GM10248 (cell line): ENCODE data around the gene ALCAM.

Experiments used
- CTCF ChIA-PET: fragments of 300-600 bp; sonication (Branson Sonifier 250); formaldehyde crosslinking; extraction: SDS; loops from one replicate; lab custom pipeline; 2021; ENCODE audit warnings: antibody characterized with exemption; lab: Yijun Ruan, JAX
- POLR2A ChIA-PET: fragments of 350-650 bp; sonication (Branson Sonifier 250); formaldehyde crosslinking; extraction: SDS; loops from one replicate; lab custom pipeline; 2020; ENCODE audit warnings: antibody characterized with exemption; lab: Yijun Ruan, JAX
- DNase-seq: peaks from one replicate; pipeline ENCODE4 v3.0.0; 2012; ENCODE audit errors: extremely low spot score
- TF ChIP-seq, protein P1 (sequence below): IDR thresholded peaks from 2 replicates; pipeline ENCODE4 v1.5.1; 2012; ENCODE audit warnings: mild to moderate bottlenecking, low read depth; ENCODE audit errors: extremely low read depth, missing control alignments, control extremely low read depth

Gene ALCAM

DNA sequence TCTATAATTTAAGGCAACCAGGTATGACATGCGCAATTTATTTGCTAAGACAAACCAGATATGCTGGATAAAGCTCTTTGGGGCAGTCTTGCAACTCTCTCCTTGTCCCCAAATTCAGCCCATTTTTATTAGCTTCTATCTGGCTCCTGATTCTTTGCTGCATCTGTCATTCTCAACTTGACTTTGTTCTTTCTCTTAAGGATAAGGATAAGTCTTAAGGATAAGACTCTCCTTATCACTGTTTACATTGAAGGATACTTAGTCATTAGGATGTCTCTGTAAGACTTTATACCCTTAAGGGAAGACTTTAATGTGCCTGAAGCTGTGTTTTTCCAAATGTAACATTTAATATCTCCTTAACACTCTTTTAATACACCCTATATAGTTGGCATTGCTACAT lies 49.2 kb downstream of the ALCAM start:
- TF ChIP-seq, protein P1, sequence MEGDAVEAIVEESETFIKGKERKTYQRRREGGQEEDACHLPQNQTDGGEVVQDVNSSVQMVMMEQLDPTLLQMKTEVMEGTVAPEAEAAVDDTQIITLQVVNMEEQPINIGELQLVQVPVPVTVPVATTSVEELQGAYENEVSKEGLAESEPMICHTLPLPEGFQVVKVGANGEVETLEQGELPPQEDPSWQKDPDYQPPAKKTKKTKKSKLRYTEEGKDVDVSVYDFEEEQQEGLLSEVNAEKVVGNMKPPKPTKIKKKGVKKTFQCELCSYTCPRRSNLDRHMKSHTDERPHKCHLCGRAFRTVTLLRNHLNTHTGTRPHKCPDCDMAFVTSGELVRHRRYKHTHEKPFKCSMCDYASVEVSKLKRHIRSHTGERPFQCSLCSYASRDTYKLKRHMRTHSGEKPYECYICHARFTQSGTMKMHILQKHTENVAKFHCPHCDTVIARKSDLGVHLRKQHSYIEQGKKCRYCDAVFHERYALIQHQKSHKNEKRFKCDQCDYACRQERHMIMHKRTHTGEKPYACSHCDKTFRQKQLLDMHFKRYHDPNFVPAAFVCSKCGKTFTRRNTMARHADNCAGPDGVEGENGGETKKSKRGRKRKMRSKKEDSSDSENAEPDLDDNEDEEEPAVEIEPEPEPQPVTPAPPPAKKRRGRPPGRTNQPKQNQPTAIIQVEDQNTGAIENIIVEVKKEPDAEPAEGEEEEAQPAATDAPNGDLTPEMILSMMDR: no peak
- POLR2A ChIA-PET: no interaction called here
- DNase-seq: no peak
- CTCF ChIA-PET: interaction anchor here (0.8 to 1.8 kb wide), 4 partner anchors 12 to 49 kb away, joined by 3 to 6 read pairs (median 3); partner anchors contain the start of gene ALCAM

DNA sequence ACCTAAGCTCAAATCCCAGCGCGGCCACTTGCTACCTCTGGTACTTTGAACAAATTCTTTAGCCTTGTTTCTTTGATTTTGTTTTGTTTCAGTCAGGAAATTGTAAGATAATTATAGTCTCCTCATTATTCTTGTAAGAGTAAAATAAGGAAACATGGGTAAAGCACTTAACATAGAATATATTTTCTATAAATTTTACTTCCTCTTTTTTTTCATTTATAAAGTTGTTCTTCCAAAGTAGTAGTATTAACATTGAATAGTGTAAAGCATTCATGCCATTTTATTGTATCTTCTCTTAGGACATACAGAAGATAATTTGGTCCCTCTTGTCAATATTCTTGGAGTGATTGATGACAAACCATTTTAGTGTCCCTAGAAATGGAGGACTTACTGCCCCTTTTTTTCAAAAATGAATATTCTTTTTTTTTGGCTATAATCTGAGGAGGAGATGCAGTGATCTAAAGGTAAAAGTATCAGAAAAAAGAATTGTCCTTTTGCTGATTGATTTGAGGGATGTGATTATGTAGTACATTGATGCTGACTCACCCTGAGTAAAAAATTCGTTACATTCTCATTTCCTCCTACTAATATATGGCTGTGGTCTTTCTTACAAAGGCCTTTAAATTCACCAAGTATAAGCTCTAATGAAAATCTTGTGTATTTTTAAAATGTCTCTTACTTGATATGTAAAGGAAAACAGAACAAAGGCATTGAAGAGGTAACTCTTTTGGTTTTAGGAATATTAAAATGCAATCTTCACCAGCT lies 51.0 kb downstream of the ALCAM start:
- ChIA-PET CTCF (interaction anchor here (1.5 to 1.8 kb wide), 2 partner anchors 15 to 21 kb away, joined by 3 to 6 read pairs; no protein-coding TSS in a partner anchor), POLR2A (no interaction called here)
- TF ChIP-seq, protein P1: no peak
- no peak for DNase-seq

DNA sequence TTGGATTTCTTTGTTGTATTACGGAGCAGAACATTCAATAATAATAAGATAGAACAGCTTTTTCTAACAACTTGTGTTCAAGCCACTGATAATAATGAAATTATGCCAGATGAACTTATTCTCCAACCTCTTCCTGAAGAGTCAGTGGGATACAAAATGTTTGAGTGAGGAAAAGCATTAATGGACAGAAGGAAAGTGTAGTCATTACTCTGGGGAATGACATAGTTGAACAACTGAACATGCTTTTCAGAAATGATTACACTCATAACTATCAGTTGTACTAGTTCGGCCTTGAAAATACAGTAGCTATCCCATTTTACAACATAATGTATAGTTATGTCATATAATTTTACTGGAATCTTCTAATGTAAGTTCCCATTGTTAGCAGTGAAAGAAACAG lies 55.9 kb downstream of the ALCAM start:
- ChIA-PET CTCF (interaction anchor here (1.1 to 1.5 kb wide), 2 partner anchors 11 to 19 kb away, joined by 3 to 4 read pairs; no protein-coding TSS in a partner anchor), POLR2A (no interaction called here)
- TF ChIP-seq, protein P1: no peak
- DNase-seq: no peak

DNA sequence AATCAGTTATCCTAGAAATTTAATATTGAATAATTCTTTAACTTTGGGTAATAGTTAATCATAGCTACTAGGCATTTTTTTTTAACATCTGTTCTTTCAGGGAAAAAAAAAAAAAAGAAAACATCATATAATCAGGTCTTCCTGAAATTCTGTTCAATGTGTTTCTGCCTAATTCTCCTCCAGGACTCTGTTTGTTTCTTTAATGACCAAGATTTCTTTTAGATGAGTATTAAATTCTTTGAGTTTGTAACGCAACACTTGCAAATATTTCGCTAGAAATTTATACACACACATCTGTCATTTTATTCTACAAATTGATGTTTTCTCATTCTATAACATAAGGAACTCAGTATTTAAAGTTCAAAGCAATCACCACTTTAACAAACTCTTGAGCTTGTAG lies 56.7 kb downstream of the ALCAM start:
- POLR2A ChIA-PET: no interaction called here
- CTCF ChIA-PET: interaction anchor here (1.0 to 1.5 kb wide), 5 partner anchors 8 to 42 kb away, joined by 3 to 4 read pairs (median 3); no protein-coding TSS in a partner anchor
- DNase-seq: no peak

DNA sequence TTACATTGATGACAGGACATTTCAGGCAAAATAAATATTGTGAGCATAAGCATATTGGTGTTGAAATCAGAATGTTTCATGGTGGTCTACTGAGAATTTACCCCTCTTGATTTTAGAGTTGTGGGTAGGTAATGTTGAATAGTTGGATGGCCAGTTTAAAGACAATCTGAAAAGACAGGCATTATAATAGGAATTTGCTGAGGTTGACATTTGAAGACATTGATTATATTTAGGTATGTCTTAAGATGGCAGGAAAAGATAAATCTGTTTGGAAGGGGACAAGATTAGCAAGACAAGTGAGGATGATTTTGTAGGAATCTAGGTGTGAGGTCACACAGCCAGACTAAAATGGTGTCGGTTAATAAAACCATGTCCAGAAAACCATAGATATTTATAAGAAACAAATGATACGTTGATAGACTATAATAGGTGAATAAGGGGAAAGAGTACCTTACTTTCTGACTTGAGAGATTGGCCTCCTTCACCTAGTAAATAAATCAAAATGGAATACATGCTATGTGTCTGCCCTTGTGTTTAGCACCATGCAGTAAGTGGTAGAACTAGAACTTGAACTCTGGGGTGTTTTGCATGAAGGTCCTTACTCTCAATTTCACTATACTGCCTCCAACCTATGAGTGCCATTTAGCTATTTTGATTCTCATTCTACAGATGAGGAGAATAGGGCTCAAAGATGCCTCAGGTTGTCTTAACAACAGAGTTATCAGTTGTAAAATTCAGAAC lies 57.9 kb downstream of the ALCAM start:
- POLR2A ChIA-PET: no interaction called here
- CTCF ChIA-PET: interaction anchor here (1.2 kb wide), 1 partner anchor 9 kb away, joined by 3 read pairs; no protein-coding TSS in a partner anchor
- TF ChIP-seq, protein P1: no peak
- no peak for DNase-seq

More for the DNA sequence above, 56.7 kb downstream of the ALCAM start:
- TF ChIP-seq, protein P1: no peak

DNA sequence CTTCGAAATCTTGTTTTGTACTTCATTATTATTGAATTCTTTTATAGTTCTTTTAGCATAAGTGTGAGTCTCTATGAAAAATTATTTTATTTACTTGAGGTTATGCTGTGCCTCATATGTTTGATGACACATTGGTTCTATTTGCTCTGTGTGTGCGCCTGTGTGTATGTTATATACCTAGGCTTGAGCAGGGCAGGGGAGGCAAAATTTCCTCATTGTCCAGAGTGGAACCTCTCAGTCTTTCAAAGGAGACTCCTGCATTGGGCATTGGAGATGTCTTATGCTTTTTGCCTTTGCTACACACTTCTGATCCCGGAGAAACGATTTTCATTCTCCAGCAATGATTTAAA lies 58.4 kb downstream of the ALCAM start:
- DNase-seq: no peak
- POLR2A ChIA-PET: no interaction called here
- TF ChIP-seq, protein P1: no peak
- CTCF ChIA-PET: no interaction called here
